Measurements from ENCODE around the gene NRXN3. TPM values are rescaled to one million over a fixed set of nuclear protein-coding genes. Genes with fewer than 3 reads are reported as not detected.

The NRXN3 gene
- total RNA-seq, 4 donors from 2014 or later: 0.04 to 0.16 TPM; not detected in 2

- H3K36me3 ChIP-seq: no peaks in the 10 kb centered on the region
- intact Hi-C loops (cut with DNase I; ENCODE audit: low total_unique reads): no loop called here
- H3K4me1 ChIP-seq: no peaks in the 10 kb centered on the region
- DNase-seq (no peak), ATAC-seq (no peak)
- no peak overlapping the region for H3K4me3 ChIP-seq
- in situ Hi-C loops (cut with MboI; ENCODE audit: low sequenced_read_pairs in 4 of 4): no loop called here
- no peaks in the 10 kb centered on the region for H3K27me3 ChIP-seq
- no peak overlapping the region for H3K27ac ChIP-seq
- H3K9me3 ChIP-seq: no peaks in the 10 kb centered on the region
- no peak for TF ChIP-seq POLR2A (IDR thresholded peaks at IDR 0.05)
These were observed 1509.9 kb downstream of the NRXN3 start for GRCh38 chr14:79680087-79680486.

- DNase-seq: no peak
- no peak for TF ChIP-seq CTCF (IDR thresholded peaks at IDR 0.05 in 4 of 5, conservative IDR thresholded peaks at IDR 0.05 in 1 of 5)
- TF ChIP-seq POLR2A (IDR thresholded peaks at IDR 0.05): no peak
- in situ Hi-C loops (cut with MboI; ENCODE audit: low sequenced_read_pairs in 4 of 4): no loop called here
- ATAC-seq: no peak
- Histone ChIP-seq H3K27me3 (no peaks in the 10 kb centered on the region), H3K4me3 (no peak overlapping the region), H3K4me1 (no peaks in the 10 kb centered on the region), H3K9me3 (no peaks in the 10 kb centered on the region), H3K36me3 (no peaks in the 10 kb centered on the region), H3K27ac (no peak overlapping the region)
- intact Hi-C loops (cut with DNase I; ENCODE audit: low total_unique reads): no loop called here
These were observed 1516.0 kb downstream of the NRXN3 start for GRCh38 chr14:79686196-79686595.

GRCh38 chr14:79690960-79691359 is 1520.8 kb downstream of the NRXN3 start:
- H3K4me3 ChIP-seq: no peak overlapping the region
- no peak overlapping the region for H3K27ac ChIP-seq
- H3K9me3 ChIP-seq: no peaks in the 10 kb centered on the region
- H3K4me1 ChIP-seq: peaks cover 0 to 5% of the 10 kb centered on the region in 2 donors
- DNase-seq: no peak
- intact Hi-C loops (cut with DNase I; ENCODE audit: low total_unique reads) (no loop called here), in situ Hi-C loops (cut with MboI; ENCODE audit: low sequenced_read_pairs in 4 of 4) (no loop called here)
- no peaks in the 10 kb centered on the region for H3K27me3 ChIP-seq
- ATAC-seq: no peak
- H3K36me3 ChIP-seq: no peaks in the 10 kb centered on the region
- no peak for TF ChIP-seq POLR2A (IDR thresholded peaks at IDR 0.05)
- no peak for TF ChIP-seq CTCF (IDR thresholded peaks at IDR 0.05 in 4 of 5, conservative IDR thresholded peaks at IDR 0.05 in 1 of 5)

- in situ Hi-C loops (cut with MboI; ENCODE audit: low sequenced_read_pairs in 4 of 4): no loop called here
- no peak for ATAC-seq
These were observed 1523.8 kb downstream of the NRXN3 start for GRCh38 chr14:79693935-79694334.

GRCh38 chr14:79695307-79695706 is 1525.1 kb downstream of the NRXN3 start:
- intact Hi-C loops (cut with DNase I; ENCODE audit: low total_unique reads): no loop called here
- peaks cover 0 to 5% of the 10 kb centered on the region in 2 donors for H3K4me1 ChIP-seq
- H3K9me3 ChIP-seq: no peaks in the 10 kb centered on the region
- in situ Hi-C loops (cut with MboI; ENCODE audit: low sequenced_read_pairs in 4 of 4): no loop called here
- no peak overlapping the region for H3K27ac ChIP-seq
- ATAC-seq (no peak), DNase-seq (no peak)
- H3K4me3 ChIP-seq: no peak overlapping the region
- TF ChIP-seq POLR2A (IDR thresholded peaks at IDR 0.05) (no peak), CTCF (IDR thresholded peaks at IDR 0.05 in 4 of 5, conservative IDR thresholded peaks at IDR 0.05 in 1 of 5) (no peak)
- H3K36me3 ChIP-seq: no peaks in the 10 kb centered on the region
- no peaks in the 10 kb centered on the region for H3K27me3 ChIP-seq

More at GRCh38 chr14:79693935-79694334, 1523.8 kb downstream of the NRXN3 start:
- Histone ChIP-seq H3K27ac (no peak overlapping the region), H3K36me3 (no peaks in the 10 kb centered on the region), H3K4me3 (no peak overlapping the region), H3K9me3 (no peaks in the 10 kb centered on the region), H3K27me3 (no peaks in the 10 kb centered on the region), H3K4me1 (peaks cover 0 to 5% of the 10 kb centered on the region in 2 donors)
- intact Hi-C loops (cut with DNase I; ENCODE audit: low total_unique reads): no loop called here
- TF ChIP-seq CTCF (IDR thresholded peaks at IDR 0.05 in 4 of 5, conservative IDR thresholded peaks at IDR 0.05 in 1 of 5): no peak
- no peak for TF ChIP-seq POLR2A (IDR thresholded peaks at IDR 0.05)
- no peak for DNase-seq
